G401 (cell line): ENCODE measurements around the gene TMEM154. TPM values are rescaled to one million over a fixed set of nuclear protein-coding genes. Genes with fewer than 3 reads are reported as not detected.

ENCODE experiments used
- DNase-seq: peaks from one replicate; pipeline ENCODE4 v3.0.0-alpha.2; 2015; ENCODE audit warnings: low spot score
- in situ Hi-C: cut with HindIII; loops from 2 replicates; pipeline ENCODE4 v1.10.0; 2016; ENCODE audit warnings: low sequenced_read_pairs, mixed read lengths
- total RNA-seq: library from RNA; depleted of rRNA; stranded (reverse); fragments of >200 nt; shearing (Covaris generic); gene quantifications from 2 replicates; pipeline ENCODE4 v1.2.3, GENCODE V29; 2014

Gene TMEM154
- total RNA-seq, 1 experiment from 2014 or later, result not detected

- in situ Hi-C loops, result no loop called here
- no peak for DNase-seq
Measured at GRCh38 chr4:152606753-152607152, 73.0 kb downstream of the TMEM154 start.

GRCh38 chr4:152605641-152606335 lies 74.0 kb downstream of the TMEM154 start:
- in situ Hi-C loops, result no loop called here
- DNase-seq, result no peak

GRCh38 chr4:152605031-152605430 lies 74.8 kb downstream of the TMEM154 start:
- no peak for DNase-seq
- in situ Hi-C loops, result no loop called here

GRCh38 chr4:152601156-152601555 lies 78.6 kb downstream of the TMEM154 start:
- DNase-seq, result no peak

GRCh38 chr4:152599636-152600035 lies 80.2 kb downstream of the TMEM154 start:
- DNase-seq, result no peak
- in situ Hi-C loops, result no loop called here

More at GRCh38 chr4:152601156-152601555, 78.6 kb downstream of the TMEM154 start:
- in situ Hi-C loops, result no loop called here

- no peak for DNase-seq
- in situ Hi-C loops, result no loop called here
Measured at GRCh38 chr4:152599095-152599494, 80.7 kb downstream of the TMEM154 start.

GRCh38 chr4:152598454-152598853 lies 81.3 kb downstream of the TMEM154 start:
- in situ Hi-C loops, result no loop called here
- no peak for DNase-seq

GRCh38 chr4:152594978-152595925 lies 84.5 kb downstream of the TMEM154 start:
- DNase-seq, result peak; percentile 16
- in situ Hi-C loops, result no loop called here

- no peak for DNase-seq
- in situ Hi-C loops, result no loop called here
Measured at GRCh38 chr4:152594057-152594456, 85.7 kb downstream of the TMEM154 start.

GRCh38 chr4:152591876-152592275 lies 87.9 kb downstream of the TMEM154 start:
- in situ Hi-C loops, result no loop called here
- DNase-seq, result no peak

GRCh38 chr4:152591396-152591795 lies 88.4 kb downstream of the TMEM154 start:
- DNase-seq, result peak; percentile 5
- in situ Hi-C loops, result no loop called here

- DNase-seq, result no peak
- in situ Hi-C loops, result no loop called here
Measured at GRCh38 chr4:152590179-152591031, 89.4 kb downstream of the TMEM154 start.

GRCh38 chr4:152588869-152589268 lies 90.9 kb downstream of the TMEM154 start:
- no peak for DNase-seq
- in situ Hi-C loops, result no loop called here

- in situ Hi-C loops, result no loop called here
- DNase-seq, result no peak
Measured at GRCh38 chr4:152587127-152587526, 92.7 kb downstream of the TMEM154 start.

GRCh38 chr4:152586668-152587067 lies 93.1 kb downstream of the TMEM154 start:
- in situ Hi-C loops, result no loop called here
- DNase-seq, result no peak

GRCh38 chr4:152585023-152585441 lies 94.8 kb downstream of the TMEM154 start:
- no peak for DNase-seq
- in situ Hi-C loops, result no loop called here

GRCh38 chr4:152581536-152582160 lies 98.1 kb downstream of the TMEM154 start:
- DNase-seq, result no peak
- in situ Hi-C loops, result no loop called here

- no peak for DNase-seq
- in situ Hi-C loops, result no loop called here
Measured at GRCh38 chr4:152579916-152580315, 99.9 kb downstream of the TMEM154 start.
